Thoracic aorta (tissue), 2 donors: ENCODE results near the gene B4GALT5. TPM values are rescaled to one million over a fixed set of nuclear protein-coding genes. Genes with fewer than 3 reads are reported as not detected.
"Not testable (repeated sequence)": the region's sequence is repeated elsewhere in the genome, so short reads cannot be mapped to it uniquely, and the experiment has no call there.

Experiments used
- ATAC-seq: fragments of 150-250 bp; one replicate; pipeline ENCODE4 v1.8.0; 2017; ENCODE audit warnings: low read depth; ENCODE audit not compliant: insufficient number of reproducible peaks, low FRiP score
- DNase-seq: peaks from one replicate; pipeline ENCODE4 v3.0.0-alpha.2; 2020; ENCODE audit warnings: low spot score
- H3K27ac ChIP-seq, 2 donors: fragments of 200-600 bp; sonication (generic); 1 replicate in 1 of 2; 2 replicates in 1 of 2; pipeline ENCODE4 v1.5.1; 2016; ENCODE audit warnings: mild to moderate bottlenecking in 2 of 2, moderate library complexity in 2 of 2
- H3K27me3 ChIP-seq: fragments of 200-600 bp; sonication (generic); replicated peaks from 2 replicates; pipeline ENCODE4 v1.6.0; 2016; ENCODE audit warnings: mild to moderate bottlenecking; ENCODE audit not compliant: insufficient read depth
- H3K36me3 ChIP-seq: fragments of 200-600 bp; sonication (generic); one replicate; pipeline ENCODE4 v1.5.1; 2016
- H3K4me1 ChIP-seq, 2 donors: fragments of 200-600 bp; sonication (generic); 1 replicate in 1 of 2; 2 replicates in 1 of 2; pipeline versions ENCODE4 v1.5.1 to v1.6.0; 2016; ENCODE audit warnings: low read depth in 2 of 2, mild to moderate bottlenecking in 1 of 2; ENCODE audit not compliant: control insufficient read depth in 1 of 2
- H3K4me3 ChIP-seq: fragments of 200-600 bp; sonication (generic); 2 replicates; pipeline ENCODE4 v1.5.1; 2016; ENCODE audit warnings: mild to moderate bottlenecking
- H3K9me3 ChIP-seq: fragments of 200-600 bp; sonication (generic); 2 replicates; pipeline ENCODE4 v1.5.1; 2016
- total RNA-seq, 2 donors: library from RNA; depleted of rRNA; stranded (reverse); fragments of >200 nt; gene quantifications; one replicate each; pipeline versions ENCODE4 v1.1.0 to v1.2.3, GENCODE V29; 2016
- TF ChIP-seq, protein P1 (sequence below): fragments of 200-600 bp; sonication (generic); IDR thresholded peaks from one replicate; pipeline ENCODE4 v1.5.1; 2019; ENCODE audit warnings: antibody characterized with exemption

The B4GALT5 gene
- total RNA-seq, 2 donors from 2014 or later = 15.7 to 45.3 TPM

DNA sequence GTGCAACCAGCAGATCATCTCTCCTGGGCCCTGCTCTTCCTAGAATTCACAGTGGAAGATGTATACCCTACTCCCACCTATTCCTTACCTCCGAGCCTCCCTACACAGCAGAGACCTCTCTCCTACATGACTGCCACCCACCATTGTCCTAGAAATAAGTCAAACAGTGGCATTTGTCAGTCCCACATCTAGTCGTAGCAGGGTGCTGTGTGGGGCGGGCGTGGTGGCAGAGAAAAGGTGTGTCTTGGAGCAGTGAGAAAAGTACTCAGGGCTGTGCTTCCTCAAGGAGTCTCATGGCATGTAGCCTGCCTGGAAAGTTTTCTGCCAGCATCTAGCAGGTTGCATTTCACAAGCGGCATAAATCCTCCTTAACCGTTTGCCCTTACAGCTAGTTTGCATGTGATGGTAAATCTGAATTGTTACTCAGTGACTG lies 86.3 kb downstream of the B4GALT5 start:
- H3K9me3 ChIP-seq = peaks cover 7% of the 10 kb centered on the region
- ATAC-seq (no peak), DNase-seq (no peak)
- H3K27ac ChIP-seq = no peak overlapping the region
- H3K4me1 ChIP-seq = peaks cover 0 to 17% of the 10 kb centered on the region in 2 donors
- no peaks in the 10 kb centered on the region for H3K36me3 ChIP-seq
- TF ChIP-seq, protein P1, sequence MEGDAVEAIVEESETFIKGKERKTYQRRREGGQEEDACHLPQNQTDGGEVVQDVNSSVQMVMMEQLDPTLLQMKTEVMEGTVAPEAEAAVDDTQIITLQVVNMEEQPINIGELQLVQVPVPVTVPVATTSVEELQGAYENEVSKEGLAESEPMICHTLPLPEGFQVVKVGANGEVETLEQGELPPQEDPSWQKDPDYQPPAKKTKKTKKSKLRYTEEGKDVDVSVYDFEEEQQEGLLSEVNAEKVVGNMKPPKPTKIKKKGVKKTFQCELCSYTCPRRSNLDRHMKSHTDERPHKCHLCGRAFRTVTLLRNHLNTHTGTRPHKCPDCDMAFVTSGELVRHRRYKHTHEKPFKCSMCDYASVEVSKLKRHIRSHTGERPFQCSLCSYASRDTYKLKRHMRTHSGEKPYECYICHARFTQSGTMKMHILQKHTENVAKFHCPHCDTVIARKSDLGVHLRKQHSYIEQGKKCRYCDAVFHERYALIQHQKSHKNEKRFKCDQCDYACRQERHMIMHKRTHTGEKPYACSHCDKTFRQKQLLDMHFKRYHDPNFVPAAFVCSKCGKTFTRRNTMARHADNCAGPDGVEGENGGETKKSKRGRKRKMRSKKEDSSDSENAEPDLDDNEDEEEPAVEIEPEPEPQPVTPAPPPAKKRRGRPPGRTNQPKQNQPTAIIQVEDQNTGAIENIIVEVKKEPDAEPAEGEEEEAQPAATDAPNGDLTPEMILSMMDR = no peak
- no peak overlapping the region for H3K4me3 ChIP-seq
- H3K27me3 ChIP-seq = no peaks in the 10 kb centered on the region

DNA sequence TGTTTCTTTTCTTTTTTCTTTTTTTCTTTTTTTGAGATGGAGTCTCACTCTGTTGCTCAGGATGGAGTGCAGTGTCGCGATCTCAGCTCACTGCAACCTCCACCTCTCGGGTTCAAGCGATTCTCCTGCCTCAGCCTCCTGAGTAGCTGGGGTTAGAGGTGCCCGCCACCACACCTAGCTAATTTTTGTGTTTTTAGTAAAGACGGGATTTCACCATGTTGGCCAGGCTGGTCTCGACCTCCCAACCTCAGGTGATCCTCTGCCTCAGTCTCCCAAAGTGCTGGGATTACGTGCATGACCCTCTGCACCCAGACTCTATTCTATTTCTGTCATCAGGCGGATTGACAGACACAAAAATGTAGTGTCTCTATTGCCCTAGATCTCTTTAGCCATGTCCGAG lies 88.7 kb downstream of the B4GALT5 start:
- not testable (repeated sequence) for DNase-seq, H3K36me3 ChIP-seq, H3K4me1 ChIP-seq, H3K4me3 ChIP-seq, H3K9me3 ChIP-seq, ATAC-seq, H3K27ac ChIP-seq, H3K27me3 ChIP-seq

DNA sequence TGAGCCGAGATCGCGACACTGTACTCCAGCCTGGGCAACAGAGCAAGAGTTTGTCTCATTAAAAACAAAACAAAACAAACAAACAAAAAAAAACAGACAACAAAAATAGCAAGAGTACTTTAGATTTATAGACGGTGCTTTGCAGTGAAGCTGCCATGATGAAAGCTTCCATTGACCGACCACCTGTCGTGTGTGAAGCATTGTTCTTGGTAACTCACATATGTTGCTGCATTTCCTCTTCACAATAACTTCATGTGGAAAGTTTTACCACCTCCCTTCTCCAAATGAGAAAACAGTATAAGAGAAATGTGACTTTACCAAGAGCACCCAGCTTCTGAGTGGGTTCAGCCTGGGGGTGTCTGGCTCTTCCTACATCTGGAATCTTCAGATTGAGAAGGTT lies 89.4 kb downstream of the B4GALT5 start:
- H3K36me3 ChIP-seq = no peaks in the 10 kb centered on the region
- no peak overlapping the region for H3K27ac ChIP-seq
- H3K4me1 ChIP-seq = no peaks in the 10 kb centered on the region
- ATAC-seq (no peak), DNase-seq (no peak)
- H3K27me3 ChIP-seq = no peaks in the 10 kb centered on the region
- TF ChIP-seq, protein P1 = no peak
- H3K4me3 ChIP-seq = no peak overlapping the region
- peaks cover 7% of the 10 kb centered on the region for H3K9me3 ChIP-seq

DNA sequence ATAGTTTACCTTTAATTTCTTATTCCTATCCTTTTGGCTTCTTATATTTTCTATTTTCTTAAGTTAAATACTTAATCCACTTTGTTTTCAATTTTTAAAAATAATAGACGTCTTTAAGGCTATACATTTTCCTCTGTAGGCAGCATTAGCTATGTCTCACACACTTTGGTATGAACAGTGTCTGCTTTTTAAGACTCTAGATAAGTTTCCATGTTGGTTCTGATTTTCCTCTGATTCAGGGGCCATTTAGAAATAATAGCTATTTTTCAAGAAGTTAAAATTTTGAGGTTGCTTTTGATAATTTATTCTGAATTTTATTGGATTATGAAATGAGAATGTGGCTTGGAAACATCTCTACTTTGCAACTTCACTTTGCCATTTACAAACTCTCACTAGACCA lies 91.4 kb downstream of the B4GALT5 start:
- H3K27me3 ChIP-seq = no peaks in the 10 kb centered on the region
- H3K27ac ChIP-seq = no peak overlapping the region
- H3K9me3 ChIP-seq = no peaks in the 10 kb centered on the region
- H3K36me3 ChIP-seq = no peaks in the 10 kb centered on the region
- ATAC-seq (no peak), DNase-seq (no peak)
- TF ChIP-seq, protein P1 = no peak
- H3K4me3 ChIP-seq = no peak overlapping the region
- no peaks in the 10 kb centered on the region for H3K4me1 ChIP-seq

DNA sequence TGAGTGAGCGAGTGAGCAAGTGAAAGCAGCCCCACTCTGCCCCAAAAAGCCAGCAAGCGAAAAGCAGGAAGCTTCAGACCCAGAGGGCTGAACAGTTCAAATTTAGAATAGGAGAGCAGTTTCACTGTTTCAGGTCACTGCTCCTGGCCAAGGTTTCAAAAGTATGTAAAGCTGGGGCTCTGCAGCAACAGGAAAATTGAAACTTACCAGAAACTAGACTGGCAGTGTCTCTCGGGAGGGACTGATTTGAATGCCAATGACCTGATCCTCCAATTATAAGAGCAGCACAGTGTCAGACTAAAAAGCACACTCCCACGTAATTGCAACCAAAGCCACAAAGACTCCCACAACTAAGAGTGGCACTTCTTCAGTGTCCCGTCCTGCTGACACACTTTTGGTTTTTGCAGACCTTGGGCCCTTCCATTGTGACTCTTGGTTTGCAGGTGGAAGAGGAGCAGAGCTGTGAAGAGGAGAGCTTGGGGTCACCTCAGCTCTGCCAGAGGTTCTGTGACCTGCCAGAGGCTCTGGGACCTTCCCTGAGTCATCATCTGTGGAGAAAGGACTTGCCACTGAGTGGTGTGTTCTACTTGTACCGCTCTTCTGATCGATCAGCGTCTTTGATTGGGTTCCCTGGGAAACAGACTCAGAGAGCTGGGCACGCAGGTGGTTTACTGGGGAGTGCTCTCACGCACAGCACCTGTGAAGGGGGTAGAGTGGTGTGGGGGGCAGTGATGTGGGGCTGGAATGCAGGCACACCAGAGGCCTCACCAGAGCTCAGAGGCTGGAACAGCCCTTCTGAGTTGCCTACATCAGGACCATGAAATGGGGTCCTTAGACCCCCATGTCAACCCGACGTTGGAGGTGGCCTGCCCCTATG lies 93.1 kb downstream of the B4GALT5 start:
- ATAC-seq = no peak
- no peaks in the 10 kb centered on the region for H3K36me3 ChIP-seq
- no peak overlapping the region for H3K4me3 ChIP-seq
- H3K4me1 ChIP-seq = peaks cover 0 to 8% of the 10 kb centered on the region in 2 donors
- no peaks in the 10 kb centered on the region for H3K9me3 ChIP-seq
- TF ChIP-seq, protein P1 = no peak
- no peak for DNase-seq
- no peaks in the 10 kb centered on the region for H3K27me3 ChIP-seq
- H3K27ac ChIP-seq = no peak overlapping the region
